ENCODE measurements around the gene RHOT2.

The RHOT2 gene

DNA sequence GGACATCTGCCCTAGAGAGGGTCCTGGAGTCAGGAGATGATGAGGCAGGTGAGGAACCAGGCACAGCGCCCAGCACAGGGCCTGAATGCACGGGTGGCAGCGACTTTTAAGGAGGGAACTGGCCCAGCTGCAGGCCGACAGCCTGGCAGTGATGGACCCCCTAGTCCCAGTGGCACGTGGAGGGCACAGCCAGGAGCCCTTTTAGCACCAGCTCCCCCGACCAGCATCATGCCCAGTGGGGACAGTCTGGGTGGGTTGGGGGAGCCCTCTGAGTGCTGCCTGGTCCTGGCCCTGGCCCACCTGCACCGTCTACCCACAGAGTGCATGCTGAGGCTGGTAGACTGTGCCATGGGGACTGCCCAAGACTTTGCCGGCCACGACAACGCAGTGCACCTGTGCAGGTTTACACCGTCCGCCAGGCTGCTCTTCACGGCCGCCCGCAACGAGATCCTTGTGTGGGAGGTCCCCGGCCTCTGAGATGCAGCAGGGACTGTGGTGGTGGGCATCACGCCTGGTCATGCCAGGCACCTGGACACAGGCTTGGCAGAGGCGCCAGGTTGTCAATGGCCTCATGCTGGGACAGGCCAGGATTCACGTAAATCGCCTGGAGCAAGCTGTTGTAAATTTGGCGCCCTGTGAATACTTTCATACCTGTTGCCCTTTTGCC lies 686 bp upstream of the RHOT2 start:
- H3K27ac ChIP-seq, result peak overlapping the region; percentile 88
- TF ChIP-seq CTCF (IDR thresholded peaks at IDR 0.05) (no peak), ZFX (IDR thresholded peaks at IDR 0.05; ENCODE audit: borderline replicate concordance) (no peak)

DNA sequence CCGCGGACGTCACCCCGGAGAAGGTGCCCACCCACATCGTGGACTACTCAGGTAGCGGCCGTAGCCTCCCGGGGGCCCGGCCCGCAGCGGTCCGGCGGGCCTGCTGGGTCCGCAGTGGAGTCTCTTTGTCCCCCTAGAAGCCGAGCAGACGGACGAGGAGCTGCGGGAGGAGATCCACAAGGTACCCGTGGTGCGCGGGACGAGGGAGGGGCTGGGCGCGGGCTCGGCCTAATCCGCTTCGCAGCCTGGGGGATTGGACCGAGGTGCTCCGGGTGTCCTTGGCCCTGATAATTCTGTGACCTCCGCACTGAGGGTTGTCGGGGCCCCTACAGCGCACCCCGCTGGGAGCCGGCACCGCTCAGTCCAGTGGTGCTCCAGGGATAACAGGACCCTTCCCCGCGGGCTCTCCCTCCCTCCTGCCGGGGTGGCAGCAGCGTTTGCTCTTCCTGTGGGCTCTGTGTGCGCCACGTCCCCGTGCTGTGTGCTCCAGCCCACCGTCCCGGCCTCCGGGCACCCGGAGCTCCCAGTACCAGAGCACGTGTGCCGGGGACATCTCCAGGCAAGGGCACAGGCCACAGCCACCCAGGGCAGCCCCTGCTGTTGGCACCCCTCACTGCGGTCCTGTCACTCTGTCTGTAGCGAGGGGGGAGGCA lies 713 bp downstream of the RHOT2 start:
- TF ChIP-seq ZFX (IDR thresholded peaks at IDR 0.05; ENCODE audit: borderline replicate concordance) (no peak), CTCF (IDR thresholded peaks at IDR 0.05) (no peak)
- peak overlapping the region; percentile 88 for H3K27ac ChIP-seq

DNA sequence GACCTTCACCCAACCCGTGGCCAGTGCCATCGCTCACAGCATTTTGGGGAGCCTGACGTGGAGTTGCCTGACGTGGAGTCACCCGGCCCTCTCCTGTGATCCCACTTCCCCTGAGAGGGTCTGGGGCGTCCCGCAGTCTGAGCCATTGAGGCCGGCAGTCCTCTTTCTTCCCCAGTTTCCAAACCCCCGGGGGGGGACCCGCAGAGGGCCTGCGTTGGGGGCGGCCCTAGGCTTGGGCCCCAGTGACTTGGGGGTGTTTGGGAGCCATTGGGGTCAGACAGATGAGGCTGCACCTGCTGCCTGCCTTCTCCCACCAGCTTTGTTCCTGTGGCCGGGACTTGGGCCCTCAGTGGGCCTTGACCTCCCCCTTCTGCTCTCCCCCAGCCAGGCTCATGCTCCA lies 1.7 kb downstream of the RHOT2 start:
- no peak for TF ChIP-seq CTCF (IDR thresholded peaks at IDR 0.05)
- no peak for TF ChIP-seq ZFX (IDR thresholded peaks at IDR 0.05; ENCODE audit: borderline replicate concordance)
- peak overlapping the region; percentile 88 for H3K27ac ChIP-seq

DNA sequence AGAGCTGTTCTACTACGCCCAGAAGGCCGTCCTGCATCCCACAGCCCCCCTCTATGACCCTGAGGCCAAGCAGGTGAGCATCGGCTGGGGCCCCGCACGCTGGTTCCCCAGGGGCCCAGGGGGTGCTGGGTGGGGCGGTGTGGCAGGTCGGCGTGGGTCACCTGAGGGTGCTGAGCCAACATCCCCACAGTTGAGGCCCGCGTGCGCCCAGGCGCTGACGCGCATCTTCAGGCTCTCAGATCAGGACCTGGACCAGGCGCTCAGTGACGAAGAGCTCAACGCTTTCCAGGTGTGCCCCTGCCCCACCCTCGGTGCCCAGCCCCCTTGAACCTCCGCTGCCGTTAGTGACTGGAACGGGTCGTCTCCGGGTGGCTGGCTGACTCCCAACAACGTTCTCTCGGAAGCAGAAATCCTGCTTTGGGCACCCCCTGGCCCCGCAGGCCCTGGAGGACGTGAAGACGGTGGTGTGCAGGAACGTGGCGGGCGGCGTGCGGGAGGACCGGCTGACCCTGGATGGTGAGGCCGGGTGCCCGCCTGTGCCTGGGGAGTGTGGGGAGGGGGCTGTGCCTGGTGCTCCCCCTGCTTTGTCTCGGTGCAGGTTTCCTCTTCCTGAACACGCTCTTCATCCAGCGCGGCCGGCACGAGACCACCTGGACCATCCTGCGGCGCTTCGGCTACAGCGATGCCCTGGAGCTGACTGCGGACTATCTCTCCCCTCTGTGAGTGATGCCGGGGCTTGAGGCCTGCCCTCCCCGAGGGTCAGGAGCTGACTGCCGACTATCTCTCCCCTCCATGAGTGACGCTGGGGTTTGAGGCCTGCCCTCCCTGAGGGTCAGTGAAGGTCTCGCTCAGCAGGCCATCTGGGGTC lies 2.8 kb downstream of the RHOT2 start:
- no peak overlapping the region for H3K27ac ChIP-seq
- no peak for TF ChIP-seq CTCF (IDR thresholded peaks at IDR 0.05)
- no peak for TF ChIP-seq ZFX (IDR thresholded peaks at IDR 0.05; ENCODE audit: borderline replicate concordance)

- H3K27ac ChIP-seq, result no peak overlapping the region
- no peak for TF ChIP-seq ZFX (IDR thresholded peaks at IDR 0.05; ENCODE audit: borderline replicate concordance)
- TF ChIP-seq CTCF (IDR thresholded peaks at IDR 0.05), result no peak
Measured at GRCh38 chr16:671353-672131, 3.6 kb downstream of the RHOT2 start.

GRCh38 chr16:672371-672770 lies 4.4 kb downstream of the RHOT2 start:
- H3K27ac ChIP-seq, result peak overlapping the region; percentile 82; the same call in 1 of the 2 replicates
- TF ChIP-seq CTCF (IDR thresholded peaks at IDR 0.05) (no peak), ZFX (IDR thresholded peaks at IDR 0.05; ENCODE audit: borderline replicate concordance) (no peak)

Measured in 22Rv1 (cell line).